Neutrophil (primary cell): Measurements from ENCODE around the gene KY.

Experiments used
- H3K27ac ChIP-seq: fragments of 200-600 bp; sonication (generic); 2 replicates; pipeline ENCODE4 v1.5.1; 2016; ENCODE audit warnings: mild to moderate bottlenecking, moderate library complexity
- H3K27me3 ChIP-seq: fragments of 200-600 bp; sonication (generic); 2 replicates; pipeline ENCODE4 v1.6.0; 2016; ENCODE audit warnings: mild to moderate bottlenecking
- H3K36me3 ChIP-seq: fragments of 200-600 bp; sonication (generic); 2 replicates; pipeline ENCODE4 v1.5.1; 2017
- H3K4me1 ChIP-seq, 2 experiments: fragments of 200-600 bp in 1 of 2; sonication (generic) in 1 of 2; 1 replicate in 1 of 2; 2 replicates in 1 of 2; pipeline versions ENCODE4 v1.5.1 to v1.6.1; 2013 to 2016; ENCODE audit warnings: low read depth in 1 of 2, low read length in 1 of 2, mild to moderate bottlenecking in 1 of 2, moderate library complexity in 1 of 2; ENCODE audit not compliant: control insufficient read depth in 1 of 2, insufficient read depth in 1 of 2
- H3K4me3 ChIP-seq, 2 experiments: fragments of 200-600 bp in 1 of 2; sonication (generic) in 1 of 2; 1 replicate in 1 of 2; 2 replicates in 1 of 2; pipeline ENCODE4 v1.5.1; 2013 to 2016; ENCODE audit warnings: low read depth in 1 of 2, low read length in 1 of 2, mild to moderate bottlenecking in 1 of 2, moderate library complexity in 1 of 2
- H3K9me3 ChIP-seq: fragments of 200-600 bp; sonication (generic); 2 replicates; pipeline ENCODE4 v1.5.1; 2016
- CTCF ChIP-seq: fragments of 200-600 bp; sonication (generic); IDR thresholded peaks from 2 replicates; pipeline ENCODE4 v1.5.1; 2016; ENCODE audit warnings: antibody characterized with exemption

KY gene

GRCh38 chr3:134562055-134562454, 88.8 kb downstream of the KY start:
- Histone ChIP-seq H3K27ac (peak overlapping the region; percentile 72), H3K36me3 (peaks cover 48% of the 10 kb centered on the region), H3K4me3 (no peak overlapping the region), H3K27me3 (no peaks in the 10 kb centered on the region), H3K9me3 (no peaks in the 10 kb centered on the region), H3K4me1 (peaks cover 5 to 9% of the 10 kb centered on the region in 2 experiments)
- no peak for TF ChIP-seq CTCF

GRCh38 chr3:134559591-134559990, 91.2 kb downstream of the KY start:
- Histone ChIP-seq H3K9me3 (no peaks in the 10 kb centered on the region), H3K27ac (peak overlapping the region; percentile 59), H3K4me1 (peaks cover 5 to 10% of the 10 kb centered on the region in 2 experiments), H3K4me3 (no peak overlapping the region), H3K27me3 (no peaks in the 10 kb centered on the region), H3K36me3 (peaks cover 43% of the 10 kb centered on the region)
- TF ChIP-seq CTCF = no peak
